Neural progenitor cell (in vitro differentiated cells): ENCODE data around the gene TMEM108. TPM values are rescaled to one million over a fixed set of nuclear protein-coding genes. Genes with fewer than 3 reads are reported as not detected.

ENCODE experiments used
- DNase-seq: peaks from one replicate; pipeline ENCODE4 v3.0.0-alpha.2; 2016; ENCODE audit warnings: low spot score
- H2AFZ ChIP-seq: fragments of 200-600 bp; sonication (generic); replicated peaks from 2 replicates; pipeline ENCODE4 v1.6.1; 2016; ENCODE audit warnings: antibody characterized with exemption
- H3F3A ChIP-seq: fragments of 200-600 bp; sonication (generic); 2 replicates; pipeline ENCODE4 v1.6.1; 2016; ENCODE audit warnings: antibody characterized with exemption, low read depth
- H3K27ac ChIP-seq: fragments of 200-600 bp; sonication (generic); 2 replicates; pipeline ENCODE4 v1.5.1; 2016; ENCODE audit warnings: mild to moderate bottlenecking
- H3K27me3 ChIP-seq: fragments of 200-600 bp; sonication (generic); 2 replicates; pipeline ENCODE4 v1.6.1; 2016; ENCODE audit warnings: mild to moderate bottlenecking, moderate library complexity
- H3K36me3 ChIP-seq: fragments of 200-600 bp; sonication (generic); 2 replicates; pipeline ENCODE4 v1.5.1; 2016
- H3K4me1 ChIP-seq: fragments of 200-600 bp; sonication (generic); 2 replicates; pipeline ENCODE4 v1.6.1; 2016; ENCODE audit warnings: mixed run types
- H3K4me2 ChIP-seq: fragments of 200-600 bp; sonication (generic); 2 replicates; pipeline ENCODE4 v1.6.1; 2016
- H3K4me3 ChIP-seq: fragments of 200-600 bp; sonication (generic); 2 replicates; pipeline ENCODE4 v1.5.1; 2016
- H3K79me2 ChIP-seq: fragments of 200-600 bp; sonication (generic); 2 replicates; pipeline ENCODE4 v1.6.1; 2016; ENCODE audit warnings: low read depth
- H3K9ac ChIP-seq: fragments of 200-600 bp; sonication (generic); 2 replicates; pipeline ENCODE4 v1.6.1; 2016
- H3K9me3 ChIP-seq: fragments of 200-600 bp; sonication (generic); 2 replicates; pipeline ENCODE4 v1.5.1; 2016; ENCODE audit warnings: low read depth
- H4K20me1 ChIP-seq: fragments of 200-600 bp; sonication (generic); 2 replicates; pipeline ENCODE4 v1.6.1; 2016; ENCODE audit warnings: low read depth
- H3K27ac Mint-ChIP-seq: 3 replicates; pipeline ENCODE4 v1.8.0; 2021; ENCODE audit warnings: mixed read lengths
- H3K27me3 Mint-ChIP-seq: 2 replicates; pipeline ENCODE4 v1.8.0; 2022; ENCODE audit warnings: low read depth, mild to moderate bottlenecking, inconsistent platforms, moderate library complexity, mixed read lengths; ENCODE audit not compliant: insufficient read depth
- H3K36me3 Mint-ChIP-seq: 3 replicates; pipeline ENCODE4 v1.8.0; 2021; ENCODE audit warnings: mixed read lengths
- H3K4me1 Mint-ChIP-seq: 3 replicates; pipeline ENCODE4 v1.8.0; 2021; ENCODE audit warnings: mixed read lengths
- H3K4me3 Mint-ChIP-seq: 3 replicates; pipeline ENCODE4 v1.8.0; 2021; ENCODE audit warnings: mild to moderate bottlenecking, moderate library complexity, mixed read lengths
- H3K9me3 Mint-ChIP-seq: 3 replicates; pipeline ENCODE4 v1.8.0; 2020; ENCODE audit warnings: mixed read lengths
- CTCF ChIP-seq: fragments of 200-600 bp; sonication (generic); IDR thresholded peaks from 2 replicates; pipeline ENCODE4 v1.5.1; 2017; ENCODE audit warnings: antibody characterized with exemption, mild to moderate bottlenecking
- EZH2 ChIP-seq: fragments of 200-600 bp; sonication (generic); IDR thresholded peaks from 2 replicates; pipeline ENCODE4 v1.6.1; 2017; ENCODE audit warnings: antibody characterized with exemption, mild to moderate bottlenecking, moderate library complexity
- EZH2phosphoT487 ChIP-seq: fragments of 200-600 bp; sonication (generic); IDR thresholded peaks from 2 replicates; pipeline ENCODE4 v1.6.1; 2017; ENCODE audit warnings: antibody characterized with exemption
- total RNA-seq: library from RNA; depleted of rRNA; stranded (reverse); fragments of >200 nt; gene quantifications from 2 replicates; pipeline ENCODE4 v1.2.3, GENCODE V29; 2015; ENCODE audit warnings: low replicate concordance

Gene TMEM108
- total RNA-seq, 1 donor from 2014 or later: 4.8 TPM

- no peaks in the 10 kb centered on the region for H4K20me1 ChIP-seq
- H3K79me2 ChIP-seq: no peaks in the 10 kb centered on the region
- DNase-seq: no peak
- H3K4me2 ChIP-seq: no peak overlapping the region
- H3K36me3 Mint-ChIP-seq: no peaks in the 10 kb centered on the region
- H3K9me3 Mint-ChIP-seq: no peaks in the 10 kb centered on the region
- TF ChIP-seq CTCF (no peak), EZH2phosphoT487 (no peak), EZH2 (no peak)
- no peak overlapping the region for H3K27ac Mint-ChIP-seq
- H3K4me3 ChIP-seq: no peak overlapping the region
- no peak overlapping the region for H2AFZ ChIP-seq
- no peaks in the 10 kb centered on the region for H3K36me3 ChIP-seq
- H3K9ac ChIP-seq: no peak overlapping the region
- H3K4me1 Mint-ChIP-seq: peaks cover 11% of the 10 kb centered on the region
- H3K4me1 ChIP-seq: peaks cover 22% of the 10 kb centered on the region
- H3K4me3 Mint-ChIP-seq: no peak overlapping the region
- no peaks in the 10 kb centered on the region for H3F3A ChIP-seq
- no peaks in the 10 kb centered on the region for H3K9me3 ChIP-seq
- H3K27ac ChIP-seq: no peak overlapping the region
- no peaks in the 10 kb centered on the region for H3K27me3 Mint-ChIP-seq
- H3K27me3 ChIP-seq: no peaks in the 10 kb centered on the region
Measured at GRCh38 chr3:133187870-133188379, 149.7 kb downstream of the TMEM108 start.

- Histone ChIP-seq H3K27ac (no peak overlapping the region), H3K9me3 (no peaks in the 10 kb centered on the region), H3K4me1 (peaks cover 22% of the 10 kb centered on the region), H3K36me3 (no peaks in the 10 kb centered on the region), H3K9ac (no peak overlapping the region), H3K4me2 (no peak overlapping the region), H2AFZ (no peak overlapping the region), H3K27me3 (no peaks in the 10 kb centered on the region), H3F3A (no peaks in the 10 kb centered on the region), H4K20me1 (no peaks in the 10 kb centered on the region), H3K79me2 (no peaks in the 10 kb centered on the region), H3K4me3 (no peak overlapping the region)
- no peak overlapping the region for H3K4me3 Mint-ChIP-seq
- no peak for DNase-seq
- H3K36me3 Mint-ChIP-seq: no peaks in the 10 kb centered on the region
- H3K9me3 Mint-ChIP-seq: no peaks in the 10 kb centered on the region
- H3K27me3 Mint-ChIP-seq: no peaks in the 10 kb centered on the region
- no peak overlapping the region for H3K27ac Mint-ChIP-seq
- H3K4me1 Mint-ChIP-seq: peaks cover 11% of the 10 kb centered on the region
- no peak for TF ChIP-seq CTCF
- TF ChIP-seq EZH2phosphoT487: no peak
- no peak for TF ChIP-seq EZH2
Measured at GRCh38 chr3:133188996-133189395, 150.8 kb downstream of the TMEM108 start.

- Histone ChIP-seq H3F3A (no peaks in the 10 kb centered on the region), H3K79me2 (no peaks in the 10 kb centered on the region), H3K27me3 (no peaks in the 10 kb centered on the region), H3K27ac (no peak overlapping the region), H3K4me3 (no peak overlapping the region), H3K4me2 (no peak overlapping the region), H3K36me3 (no peaks in the 10 kb centered on the region), H4K20me1 (no peaks in the 10 kb centered on the region), H3K9me3 (no peaks in the 10 kb centered on the region), H3K4me1 (peaks cover 15% of the 10 kb centered on the region), H3K9ac (no peak overlapping the region), H2AFZ (no peak overlapping the region)
- no peak for TF ChIP-seq EZH2
- TF ChIP-seq EZH2phosphoT487: no peak
- TF ChIP-seq CTCF: no peak
- Mint-ChIP-seq H3K36me3 (no peaks in the 10 kb centered on the region), H3K27ac (no peak overlapping the region), H3K9me3 (no peaks in the 10 kb centered on the region), H3K4me1 (peaks cover 11% of the 10 kb centered on the region), H3K4me3 (no peak overlapping the region), H3K27me3 (no peaks in the 10 kb centered on the region)
- DNase-seq: no peak
Measured at GRCh38 chr3:133189893-133190292, 151.7 kb downstream of the TMEM108 start.
